HG02571 (cell line): ENCODE data around the gene QSER1.
A peak's percentile ranks its signal among the peaks of the same experiment; 100 is the strongest.

ENCODE experiments used
- ATAC-seq: cut with Tn5 transposase; IDR thresholded peaks from one replicate; pipeline ENCODE4 v1.9.1; 2021; ENCODE audit warnings: mild to moderate bottlenecking, moderate library complexity; ENCODE audit not compliant: unreplicated experiment

The QSER1 gene

DNA sequence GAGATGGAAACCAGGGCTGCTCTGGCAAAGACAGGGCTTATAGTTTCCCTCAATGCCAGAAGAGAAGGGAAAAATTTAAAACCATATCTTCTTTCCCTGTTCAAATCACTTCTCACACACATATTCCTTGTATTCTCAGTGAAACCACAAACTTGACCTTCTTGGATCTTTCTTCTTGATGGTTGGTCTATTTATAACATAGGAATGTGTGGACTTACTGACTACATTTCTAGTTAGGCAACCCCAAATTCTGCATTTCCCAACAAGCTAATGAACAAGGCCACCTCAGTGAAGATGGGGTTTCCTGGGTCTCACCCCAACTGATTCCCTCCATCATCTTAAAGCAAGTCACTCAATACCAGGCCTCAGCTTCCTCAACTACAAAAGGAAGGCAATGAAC lies 3.8 kb upstream of the QSER1 start:
- ATAC-seq: no peak

DNA sequence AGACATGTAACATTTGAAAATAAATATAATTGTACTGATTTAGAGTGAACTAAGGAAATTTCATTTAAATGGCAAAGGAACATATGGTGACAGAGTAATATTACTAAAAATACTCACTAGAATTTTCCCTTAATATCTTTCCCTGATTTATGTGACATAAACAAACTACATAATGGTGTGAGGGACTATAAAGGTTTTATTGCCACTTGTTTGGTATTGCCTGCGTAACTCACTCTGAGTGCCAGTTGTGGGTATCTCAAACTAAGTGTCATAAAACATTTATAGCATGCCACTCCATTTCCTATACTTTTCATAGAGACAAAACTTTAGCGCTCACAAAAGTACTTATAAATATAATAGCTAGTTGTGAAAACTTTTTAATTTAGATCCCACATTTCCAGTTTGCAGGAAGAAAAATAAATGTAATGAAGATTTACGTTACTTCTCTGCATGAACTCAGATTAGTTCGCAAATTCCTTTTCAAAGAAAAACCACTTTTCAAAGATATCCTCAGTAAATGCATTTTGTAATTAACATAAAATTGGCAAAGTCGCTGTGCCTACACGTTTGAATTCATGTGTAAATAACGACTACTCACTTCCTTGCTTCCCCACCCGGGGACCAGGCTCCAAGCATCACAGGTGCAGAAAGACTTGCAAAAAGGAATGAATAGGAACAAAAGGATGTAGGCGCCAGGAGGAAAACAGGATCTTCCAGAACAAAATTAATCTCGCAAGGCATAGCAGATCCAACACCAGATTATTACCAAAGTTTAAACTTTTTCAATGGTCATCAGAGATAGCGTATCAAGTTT lies 1.6 kb upstream of the QSER1 start:
- ATAC-seq: no peak

DNA sequence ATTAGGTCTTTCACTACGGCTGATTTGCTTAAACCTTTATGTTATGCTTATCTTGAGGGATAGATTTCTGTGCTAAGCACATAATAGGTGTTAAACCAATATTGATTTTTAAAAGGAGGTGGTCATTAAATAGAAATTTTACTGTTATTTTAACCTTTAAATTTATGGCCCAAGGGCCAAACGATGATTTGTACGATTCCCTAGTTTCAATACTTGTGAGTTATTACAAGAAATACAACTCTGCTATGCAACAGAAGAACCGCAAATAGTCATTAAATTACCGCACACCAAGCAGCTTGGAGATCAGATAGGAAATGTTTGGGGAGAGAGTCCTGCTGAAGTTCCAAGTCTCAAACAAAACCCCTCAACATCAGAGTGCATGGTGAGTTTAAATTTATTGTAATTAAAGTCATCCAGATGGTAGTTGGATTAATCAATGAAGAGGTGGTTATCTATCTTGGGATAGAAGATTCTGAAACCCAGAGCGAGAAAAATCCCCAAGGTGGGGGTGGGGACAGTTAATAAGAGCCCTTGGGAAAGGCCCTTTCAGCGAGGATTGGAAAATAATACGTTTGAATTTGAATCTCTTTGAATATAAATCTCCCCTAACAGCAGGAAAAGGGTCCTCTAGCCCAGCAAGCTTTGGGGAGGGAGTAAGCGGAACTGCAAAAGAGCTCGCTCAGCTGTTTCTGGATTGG lies 805 bp upstream of the QSER1 start:
- ATAC-seq: no peak

GRCh38 chr11:32893093-32893342 lies 407 bp downstream of the QSER1 start:
- ATAC-seq: no peak

- ATAC-seq: peak; percentile 25
Measured at GRCh38 chr11:32893343-32894148, 935 bp downstream of the QSER1 start.

DNA sequence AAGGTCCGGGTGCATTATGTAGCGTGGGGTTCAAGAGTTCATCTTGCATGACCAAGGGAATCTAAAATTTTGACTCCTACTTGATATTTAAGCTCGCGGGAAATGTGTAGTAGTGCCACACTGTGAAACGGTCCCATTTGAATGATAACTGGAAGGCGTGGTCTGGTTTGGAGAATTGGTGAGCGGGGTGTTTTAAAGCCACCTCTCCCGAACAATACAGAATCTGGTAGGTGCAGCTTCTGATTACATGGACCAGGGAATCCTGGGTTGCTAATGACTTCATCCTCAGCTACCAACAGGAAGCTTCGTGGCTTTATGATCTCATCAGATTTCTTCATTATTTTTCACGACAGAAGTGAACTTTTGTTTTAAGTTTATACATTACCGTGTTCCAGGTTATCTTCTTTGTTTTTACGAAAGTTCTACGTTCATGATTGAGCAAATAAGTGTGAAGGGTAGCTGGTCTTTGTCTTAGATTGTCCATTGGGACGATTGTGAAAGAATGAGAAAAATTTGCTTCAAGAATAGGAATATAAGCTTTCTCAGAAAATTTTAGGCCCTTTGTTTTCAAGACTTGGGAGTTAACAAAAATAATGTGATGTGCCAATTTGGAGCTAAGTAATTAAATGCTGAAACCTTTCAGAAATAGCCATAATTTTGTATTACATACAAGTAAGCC lies 1.7 kb downstream of the QSER1 start:
- no peak for ATAC-seq

- no peak for ATAC-seq
Measured at GRCh38 chr11:32894921-32895320, 2.3 kb downstream of the QSER1 start.

GRCh38 chr11:32895471-32895870 lies 2.9 kb downstream of the QSER1 start:
- ATAC-seq: no peak

- no peak for ATAC-seq
Measured at GRCh38 chr11:32897103-32897502, 4.5 kb downstream of the QSER1 start.

GRCh38 chr11:32899438-32899837 lies 6.8 kb downstream of the QSER1 start:
- ATAC-seq: peak; percentile 59

DNA sequence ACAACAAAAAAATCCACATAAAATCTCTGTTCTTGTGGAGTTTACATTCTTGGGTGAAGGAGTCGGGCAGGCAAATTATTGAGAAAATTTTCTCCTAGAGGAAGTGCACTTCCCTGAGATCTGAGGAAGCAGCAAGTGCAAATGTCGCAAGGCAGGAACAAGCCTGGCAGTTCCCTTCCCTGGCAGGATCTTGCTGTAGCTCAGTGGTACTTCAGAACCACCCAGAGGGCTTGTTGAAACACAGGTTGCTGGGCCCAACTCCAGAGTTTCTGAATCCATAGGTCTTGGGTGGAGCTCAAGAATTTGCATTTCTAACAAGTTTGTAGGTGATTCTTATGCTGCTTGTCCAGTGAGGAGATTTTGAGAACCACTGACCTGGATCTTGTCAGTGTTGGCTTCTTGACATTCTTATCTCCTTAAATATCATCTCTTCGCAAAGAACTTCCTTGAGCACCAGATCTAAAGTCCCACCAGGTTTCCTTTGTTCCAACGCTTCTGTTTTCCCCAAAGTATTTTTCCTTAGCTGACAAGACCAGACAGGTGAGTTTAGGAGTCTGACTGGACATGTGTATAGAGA lies 9.6 kb downstream of the QSER1 start:
- ATAC-seq: no peak

- ATAC-seq: no peak
Measured at GRCh38 chr11:32905028-32905667, 12.5 kb downstream of the QSER1 start.

DNA sequence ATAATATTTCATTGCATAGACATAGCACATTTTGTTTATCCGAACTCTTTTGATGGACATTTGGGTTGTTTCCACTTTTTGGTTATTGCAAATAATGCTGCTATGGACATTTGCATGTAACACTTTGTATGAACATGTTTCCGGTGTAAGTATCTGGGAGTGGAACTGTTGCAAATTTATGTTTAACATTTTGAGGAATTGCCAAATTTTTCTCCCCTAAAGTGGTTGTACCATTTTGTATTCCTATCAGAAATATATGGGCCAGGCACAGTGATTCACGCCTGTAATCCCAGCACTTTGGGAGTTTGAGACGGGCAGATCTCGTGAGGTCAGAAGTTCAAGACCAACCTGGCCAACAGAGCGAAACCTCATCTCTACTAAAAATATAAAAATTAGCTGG lies 16.0 kb downstream of the QSER1 start:
- ATAC-seq: no peak

DNA sequence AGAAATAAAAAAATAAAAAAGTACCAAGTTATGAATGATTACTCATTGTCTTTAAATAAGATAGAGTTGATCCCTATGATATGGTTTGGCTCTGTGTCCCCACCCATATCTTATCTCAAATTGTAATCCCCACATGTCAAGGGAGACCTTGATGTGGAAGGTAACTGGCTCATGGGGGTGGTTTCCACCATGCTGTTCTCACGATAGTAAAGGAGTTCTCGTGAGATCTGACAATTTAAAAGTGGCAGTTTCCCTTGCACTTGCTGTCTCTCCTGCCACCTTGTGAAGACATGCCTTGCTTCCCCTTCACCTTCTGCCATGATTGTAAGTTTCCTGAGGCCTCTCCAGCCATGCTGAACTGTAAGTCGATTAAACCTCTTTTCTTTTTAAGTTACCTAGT lies 18.8 kb downstream of the QSER1 start:
- no peak for ATAC-seq

GRCh38 chr11:32913445-32913844 lies 20.8 kb downstream of the QSER1 start:
- no peak for ATAC-seq

DNA sequence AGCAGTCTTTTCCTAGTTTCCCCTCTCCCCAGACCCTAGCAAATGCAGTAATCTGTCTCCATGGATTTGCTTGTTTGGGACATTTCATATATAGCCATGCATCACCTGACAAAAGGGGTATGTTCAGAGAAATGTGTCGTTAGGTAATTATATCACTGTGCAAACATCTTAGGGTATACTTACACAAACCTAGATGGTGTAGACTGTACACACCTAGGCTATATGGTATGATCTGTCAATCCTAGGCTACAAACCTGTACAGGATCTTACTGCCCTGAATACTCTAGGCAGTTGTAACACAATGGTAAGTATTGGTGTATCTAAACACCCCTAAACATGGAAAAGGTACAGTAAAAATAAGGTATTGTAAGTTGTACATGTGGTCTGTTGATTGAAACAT lies 23.8 kb downstream of the QSER1 start:
- no peak for ATAC-seq

DNA sequence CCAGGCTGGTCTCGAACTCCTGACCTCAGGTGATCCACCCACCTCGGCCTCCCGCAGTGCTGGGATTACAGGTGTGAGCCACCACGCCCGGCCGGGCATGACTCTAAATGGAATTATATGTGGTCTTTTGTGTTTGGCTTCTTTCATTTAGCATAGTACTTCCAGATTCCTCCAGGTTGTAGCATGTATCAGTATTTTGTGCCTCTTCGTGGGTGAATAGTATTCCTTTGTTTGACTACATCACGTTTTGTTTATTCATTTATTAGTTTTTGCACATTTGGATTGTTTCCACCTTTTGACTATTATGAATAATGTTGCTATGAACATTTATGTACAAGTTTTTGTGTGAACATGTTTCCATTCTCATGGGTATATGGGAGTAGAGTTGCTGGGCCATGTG lies 24.4 kb downstream of the QSER1 start:
- no peak for ATAC-seq

DNA sequence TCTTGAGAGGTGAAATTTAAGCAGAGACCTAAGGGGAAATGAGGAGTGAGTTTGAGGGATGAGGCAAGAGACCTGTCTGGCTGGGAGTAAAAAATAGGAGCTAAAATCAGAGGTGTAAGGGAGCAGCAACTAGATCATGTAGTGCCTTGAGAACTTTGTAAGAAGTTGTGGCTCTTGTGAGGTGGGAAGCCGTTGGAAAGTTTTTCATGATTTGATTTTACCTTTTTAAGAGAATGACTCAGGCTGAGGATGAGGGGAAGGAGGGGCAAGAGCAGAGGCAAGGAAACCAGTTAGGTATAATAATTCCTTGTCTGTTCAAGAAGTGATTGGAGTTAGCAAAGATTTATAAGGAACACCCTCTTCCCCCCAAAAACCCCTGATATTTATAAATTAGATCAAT lies 25.8 kb downstream of the QSER1 start:
- no peak for ATAC-seq

- no peak for ATAC-seq
Measured at GRCh38 chr11:32919338-32919737, 26.7 kb downstream of the QSER1 start.

- no peak for ATAC-seq
Measured at GRCh38 chr11:32920570-32920969, 28.0 kb downstream of the QSER1 start.

- ATAC-seq: no peak
Measured at GRCh38 chr11:32921204-32921603, 28.6 kb downstream of the QSER1 start.
